CD8-positive, alpha-beta memory T cell (primary cell): Measurements from ENCODE around the gene IGF2BP1. TPM values are rescaled to one million over a fixed set of nuclear protein-coding genes. Genes with fewer than 3 reads are reported as not detected.
A peak's percentile ranks its signal among the peaks of the same experiment; 100 is the strongest.

Experiments used
- CTCF ChIA-PET: fragments of 350-600 bp; sonication (Branson Sonifier 250); formaldehyde crosslinking; loops from one replicate; lab custom pipeline; 2021; ENCODE audit warnings: antibody characterized with exemption; lab: Charles Lee
- POLR2A ChIA-PET: fragments of 350-600 bp; sonication (Branson Sonifier 250); formaldehyde crosslinking; loops from one replicate; lab custom pipeline; 2021; ENCODE audit warnings: antibody characterized with exemption; lab: Charles Lee
- DNase-seq, 5 donors: peaks; one replicate each; pipeline versions ENCODE4 v3.0.0 to v3.0.0-alpha.2; 2020 to 2022; ENCODE audit warnings: mixed read lengths in 1 of 5
- H3K27ac ChIP-seq: one replicate; pipeline ENCODE4 v1.7.0; 2013; ENCODE audit warnings: low read depth, mild to moderate bottlenecking, low read length, moderate library complexity
- H3K27me3 ChIP-seq: 2 replicates; pipeline ENCODE4 v1.7.0; 2013; ENCODE audit warnings: low read length, mild to moderate bottlenecking; ENCODE audit not compliant: insufficient read depth, poor library complexity, severe bottlenecking
- H3K36me3 ChIP-seq: 2 replicates; pipeline ENCODE4 v1.7.0; 2013; ENCODE audit warnings: mild to moderate bottlenecking, low read length, moderate library complexity; ENCODE audit not compliant: insufficient read depth
- H3K4me1 ChIP-seq: 2 replicates; pipeline ENCODE4 v1.7.0; 2013; ENCODE audit warnings: mild to moderate bottlenecking, low read length, moderate library complexity; ENCODE audit not compliant: insufficient read depth
- H3K4me3 ChIP-seq: 2 replicates; pipeline ENCODE4 v1.7.0; 2013; ENCODE audit warnings: mild to moderate bottlenecking, low read length
- H3K9me3 ChIP-seq: 2 replicates; pipeline ENCODE4 v1.7.0; 2013; ENCODE audit warnings: mild to moderate bottlenecking, low read length
- H3K27ac Mint-ChIP-seq, 8 donors: one replicate each; pipeline ENCODE4 v1.8.0; 2020 to 2021; ENCODE audit warnings: mixed read lengths in 8 of 8, mild to moderate bottlenecking in 6 of 8, inconsistent platforms in 3 of 8, moderate library complexity in 3 of 8
- H3K27me3 Mint-ChIP-seq, 2 donors: one replicate each; pipeline ENCODE4 v1.8.0; 2020 to 2021; ENCODE audit warnings: mixed read lengths in 2 of 2, mild to moderate bottlenecking in 1 of 2, moderate library complexity in 1 of 2
- H3K36me3 Mint-ChIP-seq, 3 donors: one replicate each; pipeline ENCODE4 v1.8.0; 2020 to 2021; ENCODE audit warnings: mixed read lengths in 3 of 3, inconsistent platforms in 1 of 3, mild to moderate bottlenecking in 1 of 3
- H3K4me1 Mint-ChIP-seq, 3 donors: one replicate each; pipeline ENCODE4 v1.8.0; 2020 to 2021; ENCODE audit warnings: mixed read lengths in 3 of 3, inconsistent platforms in 1 of 3, mild to moderate bottlenecking in 1 of 3
- H3K4me3 Mint-ChIP-seq, 7 donors: one replicate each; pipeline ENCODE4 v1.8.0; 2020 to 2021; ENCODE audit warnings: mixed read lengths in 7 of 7, mild to moderate bottlenecking in 6 of 7, moderate library complexity in 4 of 7, inconsistent platforms in 2 of 7
- H3K9me3 Mint-ChIP-seq, 5 donors: one replicate each; pipeline ENCODE4 v1.8.0; 2020 to 2022; ENCODE audit warnings: mixed read lengths in 5 of 5, mild to moderate bottlenecking in 3 of 5, moderate library complexity in 2 of 5, inconsistent platforms in 1 of 5
- polyA plus RNA-seq: library from polyadenylated mRNA; unstranded; fragments of 300-500 nt; fragmentation: Illumina TruSeq; gene quantifications from one replicate; pipeline ENCODE4 v1.2.3, GENCODE V29; 2021
- total RNA-seq, 2 experiments: library from RNA; stranded (reverse); gene quantifications; one replicate each; pipeline ENCODE4 v1.2.3, GENCODE V29; 2021

Gene IGF2BP1
- total and polyA plus RNA-seq, 3 experiments from 2014 or later, result 0.24 to 0.28 TPM; not detected in 1

- no peak overlapping the region for H3K4me3 Mint-ChIP-seq
- H3K36me3 ChIP-seq, result no peaks in the 10 kb centered on the region
- POLR2A ChIA-PET, result no interaction called here
Measured at GRCh38 chr17:49028271-49028670, 31.1 kb downstream of the IGF2BP1 start.

GRCh38 chr17:49029801-49030200, 32.6 kb downstream of the IGF2BP1 start:
- CTCF ChIA-PET, result interaction anchor here (0.7 to 1.3 kb wide), 4 partner anchors 10 to 226 kb away, joined by 3 read pairs; no protein-coding TSS in a partner anchor
- Histone ChIP-seq H3K4me3 (no peak overlapping the region), H3K36me3 (no peaks in the 10 kb centered on the region), H3K27me3 (no peaks in the 10 kb centered on the region), H3K27ac (no peak overlapping the region), H3K4me1 (peaks cover 4% of the 10 kb centered on the region), H3K9me3 (no peaks in the 10 kb centered on the region)
- H3K27ac Mint-ChIP-seq, result no peak overlapping the region
- H3K4me3 Mint-ChIP-seq, result no peak overlapping the region
- no peaks in the 10 kb centered on the region for H3K9me3 Mint-ChIP-seq
- H3K27me3 Mint-ChIP-seq, result peaks cover 11 to 22% of the 10 kb centered on the region in 2 donors
- no peak for DNase-seq
- POLR2A ChIA-PET, result no interaction called here
- H3K36me3 Mint-ChIP-seq, result no peaks in the 10 kb centered on the region
- peaks cover 0 to 4% (median 4%) of the 10 kb centered on the region in 3 donors for H3K4me1 Mint-ChIP-seq

More at GRCh38 chr17:49028271-49028670, 31.1 kb downstream of the IGF2BP1 start:
- Histone ChIP-seq H3K4me1 (peaks cover 4% of the 10 kb centered on the region), H3K4me3 (no peak overlapping the region), H3K27me3 (no peaks in the 10 kb centered on the region), H3K27ac (no peak overlapping the region), H3K9me3 (no peaks in the 10 kb centered on the region)
- Mint-ChIP-seq H3K36me3 (no peaks in the 10 kb centered on the region), H3K9me3 (no peaks in the 10 kb centered on the region), H3K4me1 (peaks cover 0 to 4% (median 4%) of the 10 kb centered on the region in 3 donors), H3K27me3 (peaks cover 11 to 31% of the 10 kb centered on the region in 2 donors), H3K27ac (no peak overlapping the region)
- DNase-seq, result no peak
- CTCF ChIA-PET, result no interaction called here

GRCh38 chr17:49031965-49032928, 35.1 kb downstream of the IGF2BP1 start:
- Histone ChIP-seq H3K36me3 (no peaks in the 10 kb centered on the region), H3K4me1 (peaks cover 4% of the 10 kb centered on the region), H3K4me3 (no peak overlapping the region), H3K27ac (no peak overlapping the region), H3K9me3 (no peaks in the 10 kb centered on the region), H3K27me3 (no peaks in the 10 kb centered on the region)
- ChIA-PET CTCF (interaction anchor here (0.6 to 1.3 kb wide), 5 partner anchors 19 to 354 kb away, joined by 3 to 8 read pairs (median 3); no protein-coding TSS in a partner anchor), POLR2A (no interaction called here)
- Mint-ChIP-seq H3K27ac (peak overlapping the region in 1 of 8 donors; percentile 22), H3K4me1 (peaks cover 0 to 4% (median 4%) of the 10 kb centered on the region in 3 donors), H3K36me3 (no peaks in the 10 kb centered on the region), H3K9me3 (no peaks in the 10 kb centered on the region), H3K4me3 (no peak overlapping the region), H3K27me3 (peaks cover 10 to 18% of the 10 kb centered on the region in 2 donors)
- peak in 4 of 5 donors; percentile 14 to 52 (median 39) for DNase-seq

GRCh38 chr17:49035470-49036269, 38.5 kb downstream of the IGF2BP1 start:
- no peak overlapping the region for H3K4me3 ChIP-seq
- peaks cover 10 to 27% of the 10 kb centered on the region in 2 donors for H3K27me3 Mint-ChIP-seq
- POLR2A ChIA-PET, result interaction anchor here (0.6 kb wide), 1 partner anchor 20 kb away, joined by 3 read pairs; no protein-coding TSS in a partner anchor
- H3K36me3 ChIP-seq, result no peaks in the 10 kb centered on the region
- no peaks in the 10 kb centered on the region for H3K9me3 Mint-ChIP-seq
- H3K9me3 ChIP-seq, result no peaks in the 10 kb centered on the region
- CTCF ChIA-PET, result interaction anchor here (0.9 to 1.5 kb wide), 4 partner anchors 21 to 221 kb away, joined by 3 to 4 read pairs (median 3); partner anchors contain the start of gene PHOSPHO1
- H3K36me3 Mint-ChIP-seq, result no peaks in the 10 kb centered on the region
- no peak overlapping the region for H3K4me3 Mint-ChIP-seq
- no peaks in the 10 kb centered on the region for H3K27me3 ChIP-seq
- H3K27ac ChIP-seq, result no peak overlapping the region
- H3K4me1 ChIP-seq, result peaks cover 4% of the 10 kb centered on the region
- H3K4me1 Mint-ChIP-seq, result peaks cover 0 to 4% (median 4%) of the 10 kb centered on the region in 3 donors
- peak in 2 of 5 donors; percentile 7 to 50 for DNase-seq
- peak overlapping the region in 1 of 8 donors; percentile 91 for H3K27ac Mint-ChIP-seq

- Histone ChIP-seq H3K36me3 (no peaks in the 10 kb centered on the region), H3K27me3 (no peaks in the 10 kb centered on the region), H3K4me3 (no peak overlapping the region), H3K4me1 (peaks cover 4% of the 10 kb centered on the region), H3K27ac (no peak overlapping the region), H3K9me3 (no peaks in the 10 kb centered on the region)
- ChIA-PET CTCF (interaction anchor here (0.9 to 1.5 kb wide), 3 partner anchors 20 to 194 kb away, joined by 3 to 4 read pairs (median 3); partner anchors contain the start of gene PHOSPHO1), POLR2A (no interaction called here)
- Mint-ChIP-seq H3K9me3 (no peaks in the 10 kb centered on the region), H3K36me3 (no peaks in the 10 kb centered on the region), H3K27me3 (peaks cover 11 to 28% of the 10 kb centered on the region in 2 donors), H3K27ac (peak overlapping the region in 1 of 8 donors; percentile 91), H3K4me1 (peaks cover 0 to 4% (median 4%) of the 10 kb centered on the region in 3 donors), H3K4me3 (no peak overlapping the region)
- no peak for DNase-seq
Measured at GRCh38 chr17:49036270-49036626, 39.1 kb downstream of the IGF2BP1 start.

GRCh38 chr17:49038138-49038537, 41.0 kb downstream of the IGF2BP1 start:
- POLR2A ChIA-PET, result no interaction called here
- Histone ChIP-seq H3K36me3 (no peaks in the 10 kb centered on the region), H3K9me3 (no peaks in the 10 kb centered on the region), H3K4me1 (no peaks in the 10 kb centered on the region), H3K27me3 (no peaks in the 10 kb centered on the region), H3K4me3 (no peak overlapping the region), H3K27ac (no peak overlapping the region)
- CTCF ChIA-PET, result no interaction called here
- H3K4me3 Mint-ChIP-seq, result no peak overlapping the region
- DNase-seq, result no peak
- no peaks in the 10 kb centered on the region for H3K36me3 Mint-ChIP-seq
- no peaks in the 10 kb centered on the region for H3K9me3 Mint-ChIP-seq
- H3K27ac Mint-ChIP-seq, result no peak overlapping the region
- H3K4me1 Mint-ChIP-seq, result no peaks in the 10 kb centered on the region
- peaks cover 8 to 32% of the 10 kb centered on the region in 2 donors for H3K27me3 Mint-ChIP-seq

- Mint-ChIP-seq H3K36me3 (no peaks in the 10 kb centered on the region), H3K4me3 (no peak overlapping the region), H3K27ac (no peak overlapping the region), H3K9me3 (no peaks in the 10 kb centered on the region), H3K4me1 (no peaks in the 10 kb centered on the region), H3K27me3 (peaks cover 8 to 32% of the 10 kb centered on the region in 2 donors)
- DNase-seq, result no peak
- H3K36me3 ChIP-seq, result no peaks in the 10 kb centered on the region
- ChIA-PET POLR2A (interaction anchor here (0.7 kb wide), 2 partner anchors 35 to 39 kb away, joined by 5 read pairs; no protein-coding TSS in a partner anchor), CTCF (no interaction called here)
- H3K27ac ChIP-seq, result no peak overlapping the region
- no peaks in the 10 kb centered on the region for H3K4me1 ChIP-seq
- H3K9me3 ChIP-seq, result no peaks in the 10 kb centered on the region
- no peaks in the 10 kb centered on the region for H3K27me3 ChIP-seq
- H3K4me3 ChIP-seq, result no peak overlapping the region
Measured at GRCh38 chr17:49038544-49038943, 41.4 kb downstream of the IGF2BP1 start.
